Tibial nerve (tissue), 4 donors: ENCODE results near the gene MPC1L. TPM values are rescaled to one million over a fixed set of nuclear protein-coding genes. Genes with fewer than 3 reads are reported as not detected.

Experiments used
- DNase-seq, 2 donors: peaks; one replicate each; pipeline ENCODE4 v3.0.0-alpha.2; 2019; ENCODE audit warnings: low spot score in 2 of 2
- H3K27ac ChIP-seq, 4 donors: fragments of 200-600 bp; sonication (generic) in 3 of 4; one replicate each; pipeline ENCODE4 v1.5.1; 2017 to 2019; ENCODE audit warnings: mild to moderate bottlenecking in 1 of 4
- H3K27me3 ChIP-seq, 2 donors: fragments of 200-600 bp; sonication (generic) in 1 of 2; one replicate each; pipeline versions ENCODE4 v1.5.1 to v1.6.0; 2017 to 2019
- H3K36me3 ChIP-seq, 3 donors: fragments of 200-600 bp; sonication (generic); one replicate each; pipeline ENCODE4 v1.5.1; 2018 to 2019
- H3K4me1 ChIP-seq, 4 donors: fragments of 200-600 bp; sonication (generic) in 3 of 4; one replicate each; pipeline ENCODE4 v1.5.1; 2017 to 2019
- H3K4me3 ChIP-seq, 4 donors: fragments of 200-600 bp; sonication (generic) in 3 of 4; one replicate each; pipeline ENCODE4 v1.5.1; 2017 to 2019; ENCODE audit warnings: mild to moderate bottlenecking in 1 of 4, moderate library complexity in 1 of 4
- H3K9me3 ChIP-seq, 4 donors: fragments of 200-600 bp; sonication (generic) in 3 of 4; one replicate each; pipeline ENCODE4 v1.5.1; 2017 to 2019
- EP300 ChIP-seq, 2 donors: sonication (generic); formaldehyde crosslinking; IDR thresholded peaks; one replicate each; pipeline ENCODE4 v1.6.1; 2017; ENCODE audit warnings: antibody characterized with exemption in 2 of 2, mild to moderate bottlenecking in 1 of 2
- POLR2A ChIP-seq, 2 donors: fragments of 450-650 bp; IDR thresholded peaks; one replicate each; pipeline ENCODE4 v1.6.1; 2017; ENCODE audit warnings: antibody characterized with exemption in 2 of 2, mild to moderate bottlenecking in 2 of 2, moderate library complexity in 2 of 2
- WGBS, 2 donors: methylation state at CpG; one replicate each; pipeline ENCODE4 v1.1.5; 2018; 5-methylcytosine and 5-hydroxymethylcytosine counted together
- total RNA-seq, 4 donors: library from RNA; depleted of rRNA; stranded (reverse); fragments of >200 nt; gene quantifications; one replicate each; pipeline ENCODE4 v1.1.0, GENCODE V29; 2016
- TF ChIP-seq, protein P1 (sequence below), 5 experiments: fragments of 200-600 bp in 3 of 5; fragments of 450-650 bp in 2 of 5; sonication (generic) in 3 of 5; IDR thresholded peaks; one replicate each; pipeline ENCODE4 v1.5.1; 2016 to 2019; ENCODE audit warnings: antibody characterized with exemption in 5 of 5, mild to moderate bottlenecking in 3 of 5, moderate library complexity in 2 of 5

The MPC1L gene
- total RNA-seq, 4 donors from 2014 or later: not detected

DNA sequence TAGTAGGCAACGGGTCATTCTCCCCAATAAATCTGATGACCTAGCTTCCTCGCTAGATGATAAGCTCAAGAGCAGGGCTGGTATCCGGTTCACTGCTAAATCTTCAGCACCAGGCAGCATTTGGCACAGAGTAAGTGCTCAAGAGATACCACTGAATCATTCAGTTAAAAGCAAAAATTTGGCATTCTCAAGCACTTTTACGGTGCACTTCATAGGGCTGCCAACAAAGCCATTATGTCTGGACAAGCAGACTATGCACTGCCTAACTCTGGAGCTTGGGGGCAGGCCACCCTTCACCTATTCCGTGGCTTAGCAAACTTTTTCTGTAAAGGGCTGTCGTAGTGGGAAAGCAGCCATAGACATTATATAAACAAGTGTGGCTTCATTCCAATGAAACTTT, 47.9 kb downstream of the MPC1L start:
- no peaks in the 10 kb centered on the region for H3K9me3 ChIP-seq
- H3K27ac ChIP-seq: no peak overlapping the region
- WGBS, 2 donors: 48 to 63% methylated on average over 6 of the region's 6 CpGs
- H3K36me3 ChIP-seq: peaks cover 0 to 26% (median 0%) of the 10 kb centered on the region in 3 donors
- TF ChIP-seq EP300 (IDR thresholded peaks at IDR 0.05) (no peak), POLR2A (IDR thresholded peaks at IDR 0.05) (no peak)
- TF ChIP-seq, protein P1, sequence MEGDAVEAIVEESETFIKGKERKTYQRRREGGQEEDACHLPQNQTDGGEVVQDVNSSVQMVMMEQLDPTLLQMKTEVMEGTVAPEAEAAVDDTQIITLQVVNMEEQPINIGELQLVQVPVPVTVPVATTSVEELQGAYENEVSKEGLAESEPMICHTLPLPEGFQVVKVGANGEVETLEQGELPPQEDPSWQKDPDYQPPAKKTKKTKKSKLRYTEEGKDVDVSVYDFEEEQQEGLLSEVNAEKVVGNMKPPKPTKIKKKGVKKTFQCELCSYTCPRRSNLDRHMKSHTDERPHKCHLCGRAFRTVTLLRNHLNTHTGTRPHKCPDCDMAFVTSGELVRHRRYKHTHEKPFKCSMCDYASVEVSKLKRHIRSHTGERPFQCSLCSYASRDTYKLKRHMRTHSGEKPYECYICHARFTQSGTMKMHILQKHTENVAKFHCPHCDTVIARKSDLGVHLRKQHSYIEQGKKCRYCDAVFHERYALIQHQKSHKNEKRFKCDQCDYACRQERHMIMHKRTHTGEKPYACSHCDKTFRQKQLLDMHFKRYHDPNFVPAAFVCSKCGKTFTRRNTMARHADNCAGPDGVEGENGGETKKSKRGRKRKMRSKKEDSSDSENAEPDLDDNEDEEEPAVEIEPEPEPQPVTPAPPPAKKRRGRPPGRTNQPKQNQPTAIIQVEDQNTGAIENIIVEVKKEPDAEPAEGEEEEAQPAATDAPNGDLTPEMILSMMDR (IDR thresholded peaks at IDR 0.05): no peak
- H3K4me3 ChIP-seq: no peak overlapping the region
- no peaks in the 10 kb centered on the region for H3K4me1 ChIP-seq
- no peak for DNase-seq
- peaks cover 0 to 11% of the 10 kb centered on the region in 2 donors for H3K27me3 ChIP-seq

Other genes with a start within 250 kb of the MPC1L start
- gene ATP6AP2, start 42.5 kb upstream of the MPC1L start, total RNA-seq: 100 to 1,000 TPM in 1 of 4 donors, 10 to 100 TPM in 3; 86.4 to 106 (median 89.5) TPM
- gene CXorf38, start 24.1 kb downstream of the MPC1L start, total RNA-seq: 10 to 100 TPM; 19.0 to 24.5 (median 21.4) TPM
- gene MED14, start 112.1 kb downstream of the MPC1L start, total RNA-seq: 10 to 100 TPM; 32.7 to 58.2 (median 40.8) TPM